HL-60 (cell line): Measurements from ENCODE around the gene DVL1.

Source experiments
- DNase-seq, 2 experiments: peaks; one replicate each; pipeline ENCODE4 v3.0.0-alpha.2; 2010 to 2020; ENCODE audit warnings: low read depth in 1 of 2, low spot score in 1 of 2
- H3K27ac ChIP-seq: fragments of 250-450 bp; sonication (Bioruptor Pico); replicated peaks from 2 replicates; pipeline ENCODE4 v1.5.1; 2020; ENCODE audit warnings: mild to moderate bottlenecking, moderate library complexity
- H3K27me3 ChIP-seq: fragments of 250-450 bp; sonication (Bioruptor Pico); 2 replicates; pipeline ENCODE4 v1.5.1; 2021; ENCODE audit warnings: mild to moderate bottlenecking, moderate library complexity; ENCODE audit not compliant: insufficient read depth, poor library complexity, severe bottlenecking
- H3K4me3 ChIP-seq: replicated peaks from 2 replicates; pipeline ENCODE4 v1.5.1; 2011; ENCODE audit warnings: mild to moderate bottlenecking, control low read depth, low read length; ENCODE audit not compliant: insufficient read depth
- GABPA ChIP-seq: IDR thresholded peaks from 2 replicates; pipeline ENCODE4 v1.6.1; 2012; ENCODE audit warnings: low read depth
- POLR2AphosphoS5 ChIP-seq: IDR thresholded peaks from 2 replicates; pipeline ENCODE4 v1.6.1; 2012; ENCODE audit warnings: low read depth
- SPI1 ChIP-seq: IDR thresholded peaks from 2 replicates; pipeline ENCODE4 v1.6.1; 2012; ENCODE audit warnings: low read depth, mild to moderate bottlenecking, borderline replicate concordance
- TF ChIP-seq, protein P1 (sequence below): IDR thresholded peaks from one replicate; pipeline ENCODE4 v1.5.1; 2011; ENCODE audit warnings: low read length, control low read depth, inconsistent platforms; ENCODE audit not compliant: insufficient read depth
- TF ChIP-seq, protein P2 (sequence below): IDR thresholded peaks from 2 replicates; pipeline ENCODE4 v1.6.1; 2012; ENCODE audit warnings: low read depth; ENCODE audit not compliant: insufficient replicate concordance

The DVL1 gene

DNA sequence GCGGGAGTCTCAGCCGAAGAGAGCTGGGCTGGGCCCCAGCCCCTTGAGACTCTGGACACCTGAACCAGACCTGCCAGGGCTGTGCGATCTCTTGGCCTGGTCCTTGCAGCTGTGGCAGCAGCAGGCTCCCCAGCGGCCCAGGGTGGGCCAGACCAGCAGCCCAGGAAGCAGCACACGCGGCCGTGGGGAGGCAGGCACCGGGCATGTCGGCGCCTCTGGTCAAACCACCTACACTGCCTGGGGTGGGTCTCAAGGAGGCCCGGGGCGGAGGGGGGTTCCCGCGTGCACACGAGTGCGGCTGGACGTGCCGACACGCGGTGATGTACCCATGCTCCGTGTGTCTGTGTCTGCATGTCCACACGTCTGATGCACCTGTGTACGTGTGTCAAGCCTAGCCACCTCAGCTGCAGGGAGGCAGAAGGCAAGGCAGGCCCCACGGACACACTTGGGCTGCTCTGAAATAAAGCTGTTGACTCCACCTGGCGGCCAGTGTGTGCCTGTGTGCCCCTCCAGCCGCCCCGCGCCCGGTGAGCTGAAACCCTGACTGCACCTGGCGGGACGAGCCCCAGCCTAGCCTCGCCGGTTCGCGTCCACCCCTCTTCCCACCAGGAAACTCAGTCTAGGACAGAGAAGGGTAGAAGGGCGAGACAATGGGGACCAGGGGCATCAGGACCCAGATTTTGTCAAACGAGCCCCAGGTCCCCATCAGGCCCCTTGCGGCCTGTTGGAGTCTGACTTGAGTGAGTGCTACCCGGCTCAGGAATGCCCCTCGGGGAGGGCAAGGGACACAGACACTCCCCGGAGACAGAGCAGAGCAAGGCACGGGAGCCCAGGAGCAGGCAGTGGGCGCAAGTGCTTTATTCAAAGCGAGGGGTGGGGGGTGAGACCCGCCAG is 57.4 kb downstream of the DVL1 start:
- peak in 1 of 2 experiments; percentile 69 for DNase-seq
- no peak overlapping the region for H3K4me3 ChIP-seq
- no peak overlapping the region for H3K27ac ChIP-seq
- H3K27me3 ChIP-seq = no peaks in the 10 kb centered on the region
- peak; percentile 43 for TF ChIP-seq POLR2AphosphoS5
- TF ChIP-seq, protein P1, sequence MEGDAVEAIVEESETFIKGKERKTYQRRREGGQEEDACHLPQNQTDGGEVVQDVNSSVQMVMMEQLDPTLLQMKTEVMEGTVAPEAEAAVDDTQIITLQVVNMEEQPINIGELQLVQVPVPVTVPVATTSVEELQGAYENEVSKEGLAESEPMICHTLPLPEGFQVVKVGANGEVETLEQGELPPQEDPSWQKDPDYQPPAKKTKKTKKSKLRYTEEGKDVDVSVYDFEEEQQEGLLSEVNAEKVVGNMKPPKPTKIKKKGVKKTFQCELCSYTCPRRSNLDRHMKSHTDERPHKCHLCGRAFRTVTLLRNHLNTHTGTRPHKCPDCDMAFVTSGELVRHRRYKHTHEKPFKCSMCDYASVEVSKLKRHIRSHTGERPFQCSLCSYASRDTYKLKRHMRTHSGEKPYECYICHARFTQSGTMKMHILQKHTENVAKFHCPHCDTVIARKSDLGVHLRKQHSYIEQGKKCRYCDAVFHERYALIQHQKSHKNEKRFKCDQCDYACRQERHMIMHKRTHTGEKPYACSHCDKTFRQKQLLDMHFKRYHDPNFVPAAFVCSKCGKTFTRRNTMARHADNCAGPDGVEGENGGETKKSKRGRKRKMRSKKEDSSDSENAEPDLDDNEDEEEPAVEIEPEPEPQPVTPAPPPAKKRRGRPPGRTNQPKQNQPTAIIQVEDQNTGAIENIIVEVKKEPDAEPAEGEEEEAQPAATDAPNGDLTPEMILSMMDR = peak; percentile 34
- TF ChIP-seq, protein P2, sequence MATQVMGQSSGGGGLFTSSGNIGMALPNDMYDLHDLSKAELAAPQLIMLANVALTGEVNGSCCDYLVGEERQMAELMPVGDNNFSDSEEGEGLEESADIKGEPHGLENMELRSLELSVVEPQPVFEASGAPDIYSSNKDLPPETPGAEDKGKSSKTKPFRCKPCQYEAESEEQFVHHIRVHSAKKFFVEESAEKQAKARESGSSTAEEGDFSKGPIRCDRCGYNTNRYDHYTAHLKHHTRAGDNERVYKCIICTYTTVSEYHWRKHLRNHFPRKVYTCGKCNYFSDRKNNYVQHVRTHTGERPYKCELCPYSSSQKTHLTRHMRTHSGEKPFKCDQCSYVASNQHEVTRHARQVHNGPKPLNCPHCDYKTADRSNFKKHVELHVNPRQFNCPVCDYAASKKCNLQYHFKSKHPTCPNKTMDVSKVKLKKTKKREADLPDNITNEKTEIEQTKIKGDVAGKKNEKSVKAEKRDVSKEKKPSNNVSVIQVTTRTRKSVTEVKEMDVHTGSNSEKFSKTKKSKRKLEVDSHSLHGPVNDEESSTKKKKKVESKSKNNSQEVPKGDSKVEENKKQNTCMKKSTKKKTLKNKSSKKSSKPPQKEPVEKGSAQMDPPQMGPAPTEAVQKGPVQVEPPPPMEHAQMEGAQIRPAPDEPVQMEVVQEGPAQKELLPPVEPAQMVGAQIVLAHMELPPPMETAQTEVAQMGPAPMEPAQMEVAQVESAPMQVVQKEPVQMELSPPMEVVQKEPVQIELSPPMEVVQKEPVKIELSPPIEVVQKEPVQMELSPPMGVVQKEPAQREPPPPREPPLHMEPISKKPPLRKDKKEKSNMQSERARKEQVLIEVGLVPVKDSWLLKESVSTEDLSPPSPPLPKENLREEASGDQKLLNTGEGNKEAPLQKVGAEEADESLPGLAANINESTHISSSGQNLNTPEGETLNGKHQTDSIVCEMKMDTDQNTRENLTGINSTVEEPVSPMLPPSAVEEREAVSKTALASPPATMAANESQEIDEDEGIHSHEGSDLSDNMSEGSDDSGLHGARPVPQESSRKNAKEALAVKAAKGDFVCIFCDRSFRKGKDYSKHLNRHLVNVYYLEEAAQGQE = no peak

DNA sequence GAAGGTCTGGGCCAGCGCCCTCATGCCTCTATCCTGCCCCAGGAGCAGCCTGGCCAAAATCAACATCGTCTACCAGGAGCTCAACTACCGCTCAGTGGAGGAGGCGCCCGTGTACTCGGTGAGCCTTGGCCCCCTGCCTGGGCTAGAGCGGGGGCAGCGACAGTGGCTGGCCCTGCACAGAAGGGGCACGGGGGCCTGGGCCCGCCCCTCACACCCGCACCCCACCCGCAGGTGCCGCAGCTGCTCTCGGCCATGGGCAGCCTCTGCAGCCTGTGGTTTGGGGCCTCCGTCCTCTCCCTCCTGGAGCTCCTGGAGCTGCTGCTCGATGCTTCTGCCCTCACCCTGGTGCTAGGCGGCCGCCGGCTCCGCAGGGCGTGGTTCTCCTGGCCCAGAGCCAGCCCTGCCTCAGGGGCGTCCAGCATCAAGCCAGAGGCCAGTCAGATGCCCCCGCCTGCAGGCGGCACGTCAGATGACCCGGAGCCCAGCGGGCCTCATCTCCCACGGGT is 58.1 kb downstream of the DVL1 start:
- Histone ChIP-seq H3K4me3 (no peak overlapping the region), H3K27me3 (no peaks in the 10 kb centered on the region), H3K27ac (no peak overlapping the region)
- no peak for TF ChIP-seq POLR2AphosphoS5
- no peak for TF ChIP-seq SPI1
- TF ChIP-seq, protein P1 = no peak
- TF ChIP-seq GABPA = no peak
- TF ChIP-seq, protein P2 = no peak
- no peak for DNase-seq

DNA sequence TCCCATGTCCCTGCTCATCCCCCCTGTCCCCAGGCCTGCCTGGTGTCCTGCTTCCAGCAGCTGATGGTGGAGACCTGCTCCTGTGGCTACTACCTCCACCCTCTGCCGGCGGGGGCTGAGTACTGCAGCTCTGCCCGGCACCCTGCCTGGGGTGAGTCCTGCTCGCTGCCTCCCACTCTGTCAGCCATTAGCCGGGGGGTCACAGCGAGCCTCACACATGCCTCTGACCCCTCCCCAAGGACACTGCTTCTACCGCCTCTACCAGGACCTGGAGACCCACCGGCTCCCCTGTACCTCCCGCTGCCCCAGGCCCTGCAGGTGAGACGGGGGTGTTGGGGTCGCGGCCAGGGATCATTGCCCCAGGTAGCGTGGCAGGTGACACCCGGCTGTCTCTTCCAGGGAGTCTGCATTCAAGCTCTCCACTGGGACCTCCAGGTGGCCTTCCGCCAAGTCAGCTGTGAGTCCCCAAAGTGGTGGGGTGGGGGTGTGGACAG is 58.9 kb downstream of the DVL1 start:
- Histone ChIP-seq H3K27me3 (no peaks in the 10 kb centered on the region), H3K4me3 (no peak overlapping the region), H3K27ac (no peak overlapping the region)
- TF ChIP-seq POLR2AphosphoS5 = no peak
- TF ChIP-seq, protein P2 = no peak
- TF ChIP-seq, protein P1 = peak; percentile 47
- DNase-seq = peak in 1 of 2 experiments; percentile 73
